ENCODE measurements around the gene EIF2B2.
A peak's percentile ranks its signal among the peaks of the same experiment; 100 is the strongest.

Gene EIF2B2

GRCh38 chr14:75046275-75046674 lies 43.6 kb downstream of the EIF2B2 start:
- no peak for DNase-seq

GRCh38 chr14:75046899-75047298 lies 44.2 kb downstream of the EIF2B2 start:
- DNase-seq: no peak

- DNase-seq: no peak
These were observed 44.8 kb downstream of the EIF2B2 start for GRCh38 chr14:75047506-75047905.

- DNase-seq: no peak
These were observed 45.4 kb downstream of the EIF2B2 start for GRCh38 chr14:75048101-75048500.

- no peak for DNase-seq
These were observed 46.4 kb downstream of the EIF2B2 start for GRCh38 chr14:75049136-75049535.

GRCh38 chr14:75049731-75050201 lies 47.0 kb downstream of the EIF2B2 start:
- no peak for DNase-seq

GRCh38 chr14:75050852-75051555 lies 48.3 kb downstream of the EIF2B2 start, which contains the start of gene MLH3:
Gene MLH3, minus strand, starts transcription at chr14:75051467. Its CDS starts 1,812 bp downstream, at chr14:75049655.
- peak; percentile 68 for DNase-seq

GRCh38 chr14:75051556-75051899 lies 48.8 kb downstream of the EIF2B2 start:
- DNase-seq: no peak

- no peak for DNase-seq
These were observed 50.9 kb downstream of the EIF2B2 start for GRCh38 chr14:75053396-75054291.

GRCh38 chr14:75054421-75054820 lies 51.7 kb downstream of the EIF2B2 start:
- DNase-seq: no peak

GRCh38 chr14:75059642-75060041 lies 56.9 kb downstream of the EIF2B2 start:
- no peak for DNase-seq

- DNase-seq: no peak
These were observed 57.7 kb downstream of the EIF2B2 start for GRCh38 chr14:75060420-75060819.

All from stimulated activated naive CD4-positive, alpha-beta T cell treated with Interleukin-2 at 50 U/mL for 16 hours (primary cell).